GM12892 (cell line): ENCODE data around the gene PDE6A.

ENCODE experiments used
- POLR2A ChIP-seq: IDR thresholded peaks from 2 replicates; pipeline ENCODE4 v1.6.1; 2011; ENCODE audit warnings: low read depth, low read length, control low read depth
- POLR2AphosphoS5 ChIP-seq: IDR thresholded peaks from 2 replicates; pipeline ENCODE4 v1.6.1; 2011; ENCODE audit warnings: low read depth, low read length, control low read depth

GRCh38 chr5:149946118-149946517, 1.5 kb upstream of the PDE6A start:
- TF ChIP-seq POLR2AphosphoS5 (no peak), POLR2A (no peak)
